ENCODE data around the gene ZNF221.

ZNF221 gene

DNA sequence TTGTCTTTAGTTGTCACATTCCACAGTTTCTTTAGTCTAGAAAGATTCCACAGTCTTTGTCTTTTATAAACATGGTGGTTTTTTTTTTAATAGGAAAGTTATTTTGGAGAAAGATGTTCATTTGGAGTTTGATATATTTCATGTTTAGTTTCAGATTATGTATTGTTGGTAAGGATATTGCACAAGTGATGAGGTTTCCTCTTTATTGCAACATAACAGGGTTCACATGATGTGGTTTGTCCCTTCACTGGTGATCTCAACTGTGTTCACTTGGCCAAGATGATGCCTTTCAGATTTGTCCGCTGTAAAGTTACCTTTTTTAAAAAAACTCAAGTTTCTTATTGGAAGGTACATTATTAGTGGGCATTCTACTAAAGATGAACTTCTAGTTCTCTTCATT, 54.9 kb downstream of the ZNF221 start:
- Histone ChIP-seq H3K36me3 (ENCODE audit: insufficient read depth, low read length) (peaks cover 28% of the 10 kb centered on the region), H3K27me3 (ENCODE audit: insufficient read depth, low read length) (no peaks in the 10 kb centered on the region), H3K4me1 (ENCODE audit: insufficient read depth, low read length) (no peaks in the 10 kb centered on the region; the same call in 1 of the 2 replicates), H3K27ac (ENCODE audit: low read depth, low read length) (no peak overlapping the region), H3K9ac (ENCODE audit: low read depth, low read length) (no peak overlapping the region), H3K4me3 (ENCODE audit: low read length) (no peak overlapping the region), H3K9me3 (ENCODE audit: insufficient read depth, low read depth, low read length) (peaks cover 28% of the 10 kb centered on the region)
- WGBS, result no CpG with 5 or more reads among the region's 1 CpG

DNA sequence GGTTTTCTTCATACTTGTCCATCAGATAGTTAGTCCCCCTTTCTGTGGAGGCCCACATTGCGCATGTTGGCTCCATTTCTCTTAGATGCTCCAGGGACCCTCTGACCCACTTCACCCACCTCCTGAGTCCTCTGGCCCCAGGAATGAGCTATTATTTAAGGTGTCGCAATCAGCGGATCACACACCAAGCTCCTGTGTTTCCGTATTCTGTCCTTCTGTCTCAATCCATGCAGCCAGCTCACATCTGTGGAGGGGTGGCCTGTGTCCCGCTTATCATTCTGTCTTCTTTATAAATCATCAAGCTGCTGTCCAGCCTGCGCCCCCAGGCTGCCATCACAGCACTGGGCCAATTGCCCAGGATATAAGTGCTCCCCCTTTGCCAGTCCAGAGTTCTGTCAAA, 56.4 kb downstream of the ZNF221 start:
- Histone ChIP-seq H3K4me1 (ENCODE audit: insufficient read depth, low read length) (no peaks in the 10 kb centered on the region), H3K9me3 (ENCODE audit: insufficient read depth, low read depth, low read length) (peaks cover 43% of the 10 kb centered on the region), H3K36me3 (ENCODE audit: insufficient read depth, low read length) (peaks cover 40% of the 10 kb centered on the region), H3K27me3 (ENCODE audit: insufficient read depth, low read length) (no peaks in the 10 kb centered on the region), H3K4me3 (ENCODE audit: low read length) (no peak overlapping the region), H3K27ac (ENCODE audit: low read depth, low read length) (no peak overlapping the region), H3K9ac (ENCODE audit: low read depth, low read length) (no peak overlapping the region)
- WGBS, result 97% methylated on average over 6 of the region's 6 CpGs

DNA sequence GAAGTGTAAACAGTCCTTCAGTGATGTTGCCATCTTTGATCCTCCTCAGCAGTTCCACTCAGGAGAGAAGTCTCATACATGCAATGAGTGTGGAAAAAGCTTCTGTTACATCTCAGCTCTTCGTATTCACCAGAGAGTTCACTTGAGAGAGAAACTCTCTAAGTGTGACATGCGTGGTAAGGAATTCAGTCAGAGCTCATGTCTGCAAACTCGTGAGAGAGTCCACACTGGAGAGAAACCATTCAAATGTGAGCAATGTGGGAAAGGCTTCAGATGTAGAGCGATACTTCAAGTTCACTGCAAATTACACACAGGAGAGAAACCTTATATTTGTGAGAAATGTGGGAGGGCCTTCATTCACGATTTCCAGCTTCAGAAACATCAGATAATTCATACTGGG, 59.4 kb downstream of the ZNF221 start:
- Histone ChIP-seq H3K4me3 (ENCODE audit: low read length) (no peak overlapping the region), H3K9me3 (ENCODE audit: insufficient read depth, low read depth, low read length) (peaks cover 46% of the 10 kb centered on the region), H3K36me3 (ENCODE audit: insufficient read depth, low read length) (peaks cover 40% of the 10 kb centered on the region), H3K9ac (ENCODE audit: low read depth, low read length) (no peak overlapping the region), H3K27me3 (ENCODE audit: insufficient read depth, low read length) (no peaks in the 10 kb centered on the region), H3K4me1 (ENCODE audit: insufficient read depth, low read length) (no peaks in the 10 kb centered on the region), H3K27ac (ENCODE audit: low read depth, low read length) (no peak overlapping the region)
- 96% methylated on average over 5 of the region's 5 CpGs for WGBS

All from HUES64 (cell line).